RWPE1 (cell line): ENCODE measurements around the gene TRPM1.
A peak's percentile ranks its signal among the peaks of the same experiment; 100 is the strongest.

Experiments used
- CTCF ChIA-PET: fragments of 350-600 bp; sonication (Branson Sonifier 250); formaldehyde crosslinking; extraction: SDS; loops from one replicate; lab custom pipeline; 2021; lab: Yijun Ruan, JAX
- POLR2A ChIA-PET: fragments of 400-600 bp; formaldehyde crosslinking; extraction: SDS; loops from one replicate; lab custom pipeline; 2020; ENCODE audit warnings: antibody characterized with exemption; ENCODE audit not compliant: low non-redundant PET; lab: Yijun Ruan, JAX
- DNase-seq: peaks from one replicate; pipeline ENCODE4 v3.0.0; 2012; ENCODE audit warnings: low spot score
- H3K27ac ChIP-seq: fragments of 450-650 bp; 2 replicates; pipeline ENCODE4 v1.5.1; 2017
- TF ChIP-seq, protein P1 (sequence below): fragments of 450-650 bp; conservative IDR thresholded peaks from 2 replicates; pipeline ENCODE4 v1.5.1; 2017; ENCODE audit warnings: low read depth, mild to moderate bottlenecking

TRPM1 gene

DNA sequence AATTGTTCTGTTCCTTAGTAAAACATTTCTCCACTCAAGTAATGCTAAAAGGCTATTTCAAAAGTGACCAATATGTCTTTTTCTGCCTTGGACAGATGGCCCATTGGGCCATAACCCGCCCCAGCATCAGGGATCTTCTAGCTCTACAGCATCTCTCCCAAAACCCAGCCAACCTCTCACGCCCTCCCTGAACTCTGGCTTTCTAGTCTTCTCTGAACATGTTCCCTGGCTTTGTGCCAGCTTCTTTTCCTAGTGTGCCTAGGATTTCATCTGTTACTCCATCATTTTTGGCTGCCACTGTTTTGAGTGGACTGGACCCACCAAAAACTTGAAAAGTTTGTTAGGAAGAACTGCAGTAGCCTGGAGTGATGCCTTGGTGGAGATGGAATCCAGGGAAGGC is 30.7 kb downstream of the TRPM1 start:
- ChIA-PET POLR2A (no interaction called here), CTCF (no interaction called here)
- TF ChIP-seq, protein P1, sequence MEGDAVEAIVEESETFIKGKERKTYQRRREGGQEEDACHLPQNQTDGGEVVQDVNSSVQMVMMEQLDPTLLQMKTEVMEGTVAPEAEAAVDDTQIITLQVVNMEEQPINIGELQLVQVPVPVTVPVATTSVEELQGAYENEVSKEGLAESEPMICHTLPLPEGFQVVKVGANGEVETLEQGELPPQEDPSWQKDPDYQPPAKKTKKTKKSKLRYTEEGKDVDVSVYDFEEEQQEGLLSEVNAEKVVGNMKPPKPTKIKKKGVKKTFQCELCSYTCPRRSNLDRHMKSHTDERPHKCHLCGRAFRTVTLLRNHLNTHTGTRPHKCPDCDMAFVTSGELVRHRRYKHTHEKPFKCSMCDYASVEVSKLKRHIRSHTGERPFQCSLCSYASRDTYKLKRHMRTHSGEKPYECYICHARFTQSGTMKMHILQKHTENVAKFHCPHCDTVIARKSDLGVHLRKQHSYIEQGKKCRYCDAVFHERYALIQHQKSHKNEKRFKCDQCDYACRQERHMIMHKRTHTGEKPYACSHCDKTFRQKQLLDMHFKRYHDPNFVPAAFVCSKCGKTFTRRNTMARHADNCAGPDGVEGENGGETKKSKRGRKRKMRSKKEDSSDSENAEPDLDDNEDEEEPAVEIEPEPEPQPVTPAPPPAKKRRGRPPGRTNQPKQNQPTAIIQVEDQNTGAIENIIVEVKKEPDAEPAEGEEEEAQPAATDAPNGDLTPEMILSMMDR: no peak
- no peak overlapping the region for H3K27ac ChIP-seq
- no peak for DNase-seq

DNA sequence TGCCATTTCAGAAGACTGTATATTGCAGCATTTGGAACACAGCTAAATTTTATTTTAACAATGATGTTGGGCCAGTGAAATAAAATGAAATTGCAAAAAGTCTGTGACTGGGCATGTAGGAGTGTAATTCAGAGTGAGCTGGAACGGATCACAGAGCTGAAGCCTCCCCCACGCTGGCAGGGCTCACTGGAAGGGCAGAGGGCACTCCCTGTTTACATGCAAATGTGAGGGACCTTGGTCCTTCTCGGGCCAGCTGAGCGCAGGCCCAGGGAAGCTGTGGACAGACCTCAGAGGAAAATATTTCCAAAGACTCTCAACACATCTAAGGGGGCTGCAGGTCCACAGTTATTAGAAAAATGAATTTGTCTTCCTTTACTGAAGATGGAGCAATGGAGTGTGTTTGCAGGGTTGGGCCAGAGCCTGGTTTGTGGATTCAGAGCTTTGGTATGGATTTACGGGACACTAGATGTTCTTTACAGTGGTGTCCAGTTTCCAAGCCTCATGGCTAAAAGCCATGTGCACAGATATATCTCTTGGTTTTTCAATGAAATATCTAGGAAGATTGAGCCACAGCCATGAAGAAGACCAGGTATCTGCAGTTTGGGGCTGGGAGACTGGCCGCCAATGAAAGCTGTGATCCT is 32.0 kb downstream of the TRPM1 start:
- ChIA-PET POLR2A (no interaction called here), CTCF (no interaction called here)
- no peak for DNase-seq
- TF ChIP-seq, protein P1: no peak
- H3K27ac ChIP-seq: no peak overlapping the region

DNA sequence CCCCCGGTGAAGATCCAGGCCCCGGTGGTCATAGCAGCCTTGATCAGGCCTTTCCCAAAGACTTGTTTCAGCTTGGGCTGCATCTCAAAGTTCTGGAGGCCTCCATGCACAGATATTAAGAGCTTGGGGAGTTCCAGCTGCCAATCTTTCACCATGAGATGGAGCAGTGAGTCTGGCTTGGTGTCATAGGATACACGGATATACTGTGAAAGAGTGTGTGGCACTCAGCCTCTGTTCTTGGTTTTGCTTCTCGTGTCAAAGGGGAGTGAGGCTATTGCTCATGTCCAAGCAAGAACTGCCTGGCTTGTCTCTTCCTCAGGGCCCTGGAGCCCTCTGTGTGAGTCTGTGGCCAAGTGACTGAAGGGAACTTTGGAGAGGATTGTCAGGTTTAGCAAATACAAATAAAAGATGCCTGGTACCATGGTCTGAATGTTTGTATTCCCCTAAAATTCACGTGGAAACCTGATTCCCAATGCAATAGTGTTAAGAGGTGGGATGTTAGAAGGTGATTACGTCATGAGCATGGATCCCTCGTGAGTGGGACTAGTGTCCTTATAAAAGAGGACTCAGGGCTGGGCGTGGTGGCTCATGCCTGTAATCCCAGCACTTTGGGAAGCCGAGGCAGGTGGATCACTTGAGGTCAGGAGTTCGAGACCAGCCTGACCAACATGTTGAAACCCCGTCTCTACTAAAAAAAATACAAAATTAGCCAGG is 33.5 kb downstream of the TRPM1 start:
- ChIA-PET CTCF (interaction anchor here (0.6 kb wide), 1 partner anchor 16 kb away, joined by 3 read pairs; no protein-coding TSS in a partner anchor), POLR2A (no interaction called here)
- DNase-seq: no peak
- TF ChIP-seq, protein P1: no peak
- no peak overlapping the region for H3K27ac ChIP-seq

DNA sequence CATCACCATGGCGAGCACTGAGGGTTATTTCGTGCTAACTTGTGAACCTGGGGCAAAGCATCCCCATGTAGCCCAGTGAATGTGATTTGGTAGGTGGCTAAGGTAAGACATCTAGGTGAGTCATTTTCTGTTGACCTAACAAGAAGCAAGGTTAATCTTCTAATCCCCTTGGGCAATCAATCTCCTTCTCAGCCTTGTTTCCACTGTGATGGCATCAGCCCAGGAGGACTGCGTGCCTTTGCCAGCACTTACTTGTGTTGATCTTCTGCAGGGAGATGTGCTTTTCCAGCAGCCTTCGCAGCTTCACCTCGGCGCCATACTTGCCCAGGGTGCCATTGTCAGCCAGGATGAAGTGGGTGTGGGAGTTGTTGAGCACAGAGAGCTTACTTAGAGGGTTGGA is 35.7 kb downstream of the TRPM1 start:
- CTCF ChIA-PET: no interaction called here
- peak; percentile 80 for DNase-seq
- H3K27ac ChIP-seq: no peak overlapping the region
- POLR2A ChIA-PET: no interaction called here
- TF ChIP-seq, protein P1: no peak

DNA sequence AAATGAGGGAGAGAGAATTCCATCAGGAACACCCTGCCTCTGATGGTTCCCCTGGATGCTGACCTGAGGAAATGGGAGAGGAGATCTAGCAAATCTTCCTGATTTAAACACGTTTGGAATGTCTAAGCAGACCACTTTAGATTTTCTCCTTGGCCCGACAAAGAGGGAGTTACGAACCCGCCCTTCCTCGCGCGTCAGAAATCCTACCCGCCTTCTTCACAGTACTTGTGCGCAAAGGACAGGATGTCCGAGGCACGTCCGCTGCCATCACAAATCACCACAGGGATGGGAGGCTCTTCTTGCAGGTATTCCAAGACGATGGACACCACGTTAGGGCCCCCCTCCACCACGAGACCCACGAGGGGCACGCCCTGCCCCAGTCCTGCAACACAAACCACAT is 38.6 kb downstream of the TRPM1 start:
- ChIA-PET CTCF (interaction anchor here (0.7 kb wide), 1 partner anchor 66 kb away, joined by 3 read pairs; no protein-coding TSS in a partner anchor), POLR2A (no interaction called here)
- TF ChIP-seq, protein P1: no peak
- no peak overlapping the region for H3K27ac ChIP-seq
- DNase-seq: no peak

DNA sequence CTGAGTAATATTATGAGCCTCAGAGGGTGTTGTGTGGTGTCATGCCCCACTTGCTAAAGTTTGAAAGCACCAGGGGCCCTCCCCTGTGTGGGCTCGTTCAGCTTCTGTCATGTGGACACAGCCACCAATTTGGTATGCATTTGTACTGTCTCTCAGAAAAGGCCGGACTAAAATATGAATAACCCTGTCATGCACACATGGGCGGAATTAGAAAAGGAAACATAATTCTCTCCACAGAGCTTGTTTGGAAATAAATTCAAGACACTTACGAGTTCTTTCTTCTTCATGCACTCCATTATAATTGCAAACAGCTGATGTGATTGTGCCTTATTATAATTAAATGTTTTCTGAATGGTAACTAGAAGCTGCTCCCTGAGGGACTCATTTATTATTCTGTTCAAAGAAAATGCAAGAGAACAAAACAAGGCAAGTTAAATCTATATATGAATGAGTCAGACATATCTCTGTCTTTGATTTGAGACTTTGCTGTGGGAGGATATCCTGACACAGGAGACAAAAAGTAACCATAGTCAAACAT is 39.1 kb downstream of the TRPM1 start:
- TF ChIP-seq, protein P1: no peak
- ChIA-PET POLR2A (no interaction called here), CTCF (interaction anchor here (0.7 kb wide), 1 partner anchor 67 kb away, joined by 3 read pairs; no protein-coding TSS in a partner anchor)
- no peak overlapping the region for H3K27ac ChIP-seq
- DNase-seq: no peak
